ENCODE results near the gene SRC.

Gene SRC

DNA sequence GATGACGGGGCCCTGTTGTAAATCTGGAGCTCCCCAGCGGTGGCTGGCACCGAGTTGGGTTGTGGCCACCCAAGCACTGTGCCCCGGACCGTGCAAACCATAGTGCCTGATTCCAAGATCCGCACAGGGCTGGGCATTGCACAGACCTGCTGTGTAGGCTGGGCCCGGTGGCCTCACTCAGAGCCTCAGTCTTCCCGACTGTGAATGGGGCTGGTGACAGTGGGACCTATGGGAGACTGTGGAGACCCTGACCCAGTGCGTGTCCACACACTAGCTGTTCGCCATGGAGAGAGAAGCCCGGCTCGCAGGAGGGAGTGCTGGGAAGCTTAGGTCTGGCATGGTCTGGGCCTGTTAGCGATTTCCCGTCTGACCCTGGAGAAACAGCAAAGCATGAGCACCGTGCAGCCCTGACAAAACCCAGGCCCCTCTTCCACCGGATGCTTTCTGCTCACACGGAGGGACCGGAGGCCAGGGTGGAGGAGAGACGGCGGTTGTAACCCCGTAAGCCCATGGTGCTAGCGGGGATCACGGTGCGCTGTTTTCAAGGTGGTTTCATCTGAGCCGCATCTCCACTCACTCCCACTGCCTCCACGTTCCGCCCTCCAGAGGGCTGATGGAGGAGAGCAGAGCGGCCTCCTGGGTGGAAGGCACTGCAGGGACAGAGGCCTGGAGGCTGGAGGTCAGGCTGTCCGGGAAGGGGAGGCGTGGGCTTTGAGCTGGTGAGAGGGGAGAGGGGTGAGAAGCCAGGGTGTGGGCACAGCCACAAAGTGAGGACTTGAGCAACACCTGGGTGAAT is 52.2 kb downstream of the SRC start:
- DNase-seq = no peak

- no peak for DNase-seq
Observed at GRCh38 chr20:37398750-37399621, 53.0 kb downstream of the SRC start.

DNA sequence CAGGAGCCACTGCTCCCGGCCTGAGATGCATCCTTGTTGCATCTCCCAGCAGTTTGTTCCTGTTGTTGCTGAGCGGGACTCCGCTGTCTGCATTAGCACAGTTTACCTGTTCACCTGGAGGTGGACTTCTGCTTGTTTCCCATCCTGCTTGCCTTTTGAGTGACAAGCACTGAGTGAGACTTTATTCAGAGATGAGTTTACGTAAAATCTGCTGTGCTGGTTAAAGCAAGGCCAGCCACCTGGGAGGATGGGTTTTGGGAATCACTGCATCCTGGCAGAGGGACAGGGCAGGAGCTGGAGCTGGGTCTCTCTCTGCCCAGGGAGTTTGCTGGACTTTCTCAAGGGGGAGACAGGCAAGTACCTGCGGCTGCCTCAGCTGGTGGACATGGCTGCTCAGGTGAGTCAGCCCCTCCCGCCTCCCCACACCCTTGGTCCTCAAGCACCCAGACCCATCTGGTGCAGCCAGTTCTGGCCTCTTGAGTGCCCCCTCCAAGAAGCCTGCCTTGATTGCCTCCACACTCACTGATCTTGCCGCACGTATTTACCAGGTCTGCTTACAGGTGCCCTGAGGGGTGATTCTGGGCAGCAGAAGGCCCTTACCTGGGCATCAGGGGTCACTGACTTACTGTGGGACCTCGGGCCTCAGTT is 55.5 kb downstream of the SRC start:
- no peak for DNase-seq

DNA sequence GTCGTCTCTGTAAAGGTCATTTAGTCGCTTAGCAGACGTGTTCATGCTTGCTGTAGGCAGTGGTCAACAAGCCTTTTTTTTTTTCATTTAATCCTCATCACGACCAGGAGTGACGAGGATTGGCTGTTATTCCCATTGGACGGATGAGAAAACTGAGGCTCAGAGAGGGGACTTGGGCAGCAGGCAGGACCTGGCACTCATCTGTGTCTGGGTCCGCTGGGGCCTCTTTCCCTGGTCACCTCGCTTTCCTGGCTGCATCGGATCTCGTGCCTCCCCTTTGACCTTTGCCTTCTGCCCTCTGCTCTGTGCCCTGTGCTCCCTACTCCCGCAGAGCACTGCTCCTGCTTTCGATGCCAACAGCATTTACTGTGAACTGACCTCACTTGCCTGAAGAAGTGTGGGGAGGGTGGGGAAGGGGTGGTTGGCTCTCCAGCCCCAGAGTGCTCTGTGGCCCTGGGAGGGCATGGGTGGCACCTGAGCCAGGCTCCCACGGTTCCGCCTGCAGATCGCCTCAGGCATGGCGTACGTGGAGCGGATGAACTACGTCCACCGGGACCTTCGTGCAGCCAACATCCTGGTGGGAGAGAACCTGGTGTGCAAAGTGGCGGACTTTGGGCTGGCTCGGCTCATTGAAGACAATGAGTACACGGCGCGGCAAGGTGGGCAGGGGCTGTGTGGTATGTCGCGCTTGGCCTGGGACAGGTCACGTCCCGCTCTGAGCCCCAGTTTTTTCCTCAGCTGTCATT is 56.2 kb downstream of the SRC start:
- DNase-seq = no peak

GRCh38 chr20:37403107-37404033 is 57.4 kb downstream of the SRC start:
- DNase-seq = no peak

GRCh38 chr20:37404461-37404890 is 58.5 kb downstream of the SRC start:
- no peak for DNase-seq

DNA sequence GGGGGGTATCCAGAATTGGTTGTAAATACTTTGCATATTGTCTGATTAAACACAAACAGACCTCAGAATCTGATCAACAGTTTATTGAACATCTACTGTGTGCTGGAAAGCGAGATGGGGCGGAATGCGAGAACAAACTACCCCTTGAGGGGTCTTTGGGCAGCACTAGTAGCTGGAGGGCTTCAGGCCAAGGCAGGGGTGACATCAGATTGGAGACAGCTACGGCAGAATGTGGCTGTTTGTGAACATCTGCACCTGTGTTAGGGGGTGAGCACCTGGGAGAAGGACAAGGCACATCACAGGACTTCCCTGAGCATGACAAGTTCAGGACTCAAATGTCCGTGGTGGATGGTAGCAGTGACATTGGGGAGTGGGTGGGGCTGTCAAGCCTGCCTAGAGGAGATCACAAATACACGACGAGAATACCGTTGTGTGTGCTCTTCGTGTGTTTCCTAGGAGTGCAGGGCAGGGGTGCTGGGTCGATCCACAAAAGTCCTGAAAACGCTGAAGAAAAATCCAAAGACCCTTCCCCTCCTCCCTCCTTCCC is 59.5 kb downstream of the SRC start:
- DNase-seq = no peak

DNA sequence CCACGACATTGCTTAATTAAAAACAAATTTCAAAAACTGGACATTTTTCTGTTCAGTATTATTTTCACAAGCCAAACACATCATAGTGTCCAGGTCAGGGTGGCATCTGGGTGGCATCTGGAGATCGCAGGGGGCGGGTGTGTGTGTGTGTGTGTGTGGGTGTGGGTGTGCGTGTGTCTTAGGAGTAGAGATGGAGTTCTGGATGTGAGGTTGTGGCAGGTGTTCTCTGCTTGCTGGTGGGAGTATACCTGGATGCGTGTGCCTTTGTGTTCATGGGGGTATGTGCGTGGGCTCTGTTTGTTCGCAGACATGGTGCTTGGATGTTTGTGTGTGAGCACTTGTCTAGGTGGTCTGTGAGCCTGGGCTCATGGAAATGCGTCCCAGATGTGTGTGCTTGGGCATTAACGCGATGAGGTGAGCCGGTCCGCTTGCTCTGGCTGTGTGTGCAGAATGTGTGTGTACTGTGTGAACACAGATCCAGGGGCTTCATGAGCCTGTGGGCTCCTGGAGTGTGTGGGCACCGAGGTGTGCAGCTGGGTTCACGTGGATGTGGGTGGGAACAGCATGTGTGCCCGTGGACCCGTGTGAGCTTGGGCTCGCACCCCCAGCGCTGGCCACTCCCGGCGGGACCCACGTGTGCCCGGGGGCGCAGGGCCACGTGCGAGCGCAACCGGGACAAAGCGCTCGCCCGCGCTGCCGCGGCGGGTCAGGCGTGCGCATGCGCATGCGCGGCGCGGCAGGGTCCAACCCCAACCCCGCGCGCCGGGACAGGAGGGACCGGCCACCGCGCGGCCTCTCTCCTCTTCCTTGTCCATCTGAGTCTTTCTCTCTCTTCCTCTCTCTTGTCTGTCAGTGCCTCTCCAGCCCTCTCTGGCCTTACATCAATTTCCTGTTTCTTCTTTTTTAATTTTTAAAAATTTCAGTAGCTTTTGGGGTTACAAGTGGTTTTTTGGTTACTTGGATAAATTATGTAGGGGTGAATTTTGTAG is 60.4 kb downstream of the SRC start:
- DNase-seq = peak; percentile 41

DNA sequence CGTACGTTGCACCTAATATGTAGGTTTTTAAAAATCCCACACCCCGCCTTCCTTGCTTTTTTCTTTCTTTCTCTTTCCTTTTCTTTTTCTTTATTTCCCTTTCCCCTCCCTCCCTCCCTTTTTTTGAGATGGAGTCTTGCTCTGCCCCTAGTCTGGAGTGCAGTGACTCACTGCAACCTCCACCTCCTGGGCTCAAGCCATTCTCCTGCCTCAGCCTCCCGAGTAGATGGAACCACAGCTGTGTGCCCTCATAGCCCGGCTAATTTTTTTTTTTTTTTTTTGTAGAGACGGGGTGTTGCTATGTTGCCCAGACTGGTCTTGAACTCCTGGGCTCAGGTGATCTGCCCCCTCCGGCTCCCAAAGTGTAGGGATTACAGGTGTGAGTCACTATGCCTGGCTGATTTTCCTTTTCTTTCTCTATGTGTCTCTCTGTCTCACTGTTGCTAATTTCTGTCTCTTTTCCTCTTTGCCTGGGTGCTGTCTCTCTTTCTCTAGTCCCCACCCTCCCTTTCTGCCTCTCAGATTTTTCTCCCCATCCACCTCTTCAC is 61.2 kb downstream of the SRC start:
- no peak for DNase-seq

DNA sequence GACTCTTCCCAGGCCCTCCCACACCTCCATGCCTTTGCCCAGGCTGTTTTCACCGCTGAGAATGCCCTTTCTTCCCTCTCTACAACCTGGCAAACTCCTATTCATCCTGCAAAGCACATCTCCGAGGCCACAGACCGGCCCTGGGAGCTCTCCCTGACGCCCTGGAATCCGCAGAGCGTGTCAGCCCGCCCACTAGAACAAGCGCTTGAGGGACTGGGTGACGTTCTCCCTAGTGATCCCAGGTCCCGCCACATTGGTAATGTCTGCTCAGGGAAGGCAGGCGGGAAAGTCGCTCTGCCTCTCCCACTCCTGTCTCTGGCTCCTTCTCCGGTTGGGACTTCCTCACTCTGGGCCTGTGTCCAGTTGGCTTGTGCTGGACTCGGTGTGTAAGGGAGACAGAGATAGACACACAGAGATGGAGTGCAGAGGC is 61.6 kb downstream of the SRC start:
- no peak for DNase-seq

DNA sequence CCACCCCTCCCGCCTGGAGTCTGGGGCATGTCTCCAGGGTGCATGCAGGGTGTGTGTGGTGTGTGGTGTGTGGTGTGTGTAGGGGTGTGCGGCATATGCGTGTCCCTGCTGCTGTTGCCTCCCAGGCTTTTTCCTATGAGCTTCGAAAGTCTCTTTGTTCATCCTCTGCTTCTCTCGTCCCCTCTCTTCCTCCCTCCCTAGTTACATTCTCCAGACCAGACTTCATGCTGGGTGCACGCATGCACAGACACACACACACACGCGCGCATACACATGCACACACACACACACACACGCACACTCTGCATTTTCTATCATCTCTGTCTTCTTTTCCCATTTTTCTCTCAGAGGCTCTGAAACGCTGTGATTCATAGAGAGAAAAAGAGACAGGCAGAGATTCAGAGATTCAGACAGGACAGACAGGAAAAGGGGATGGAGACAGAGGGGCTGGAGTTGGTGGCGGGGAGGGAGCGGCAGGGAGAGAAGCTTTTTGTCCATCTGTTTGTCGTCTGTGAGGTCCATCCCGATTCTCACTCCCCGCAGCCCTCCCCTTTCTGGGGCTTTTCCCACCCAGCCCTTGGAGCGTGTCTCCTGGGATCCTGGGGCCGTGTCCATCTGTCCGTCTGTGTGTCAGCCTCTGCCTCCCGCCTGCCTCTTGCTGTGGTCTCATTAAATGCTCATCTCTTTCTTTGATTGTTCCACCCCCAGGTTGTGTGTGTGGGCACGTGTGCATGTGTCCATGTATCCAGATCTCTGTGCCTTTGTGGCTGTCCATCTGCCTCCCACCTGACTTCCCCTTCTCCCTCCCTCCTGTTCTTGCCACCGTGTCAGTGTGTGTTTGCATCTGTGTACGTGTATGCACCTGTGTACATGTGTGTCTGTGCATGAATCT is 62.6 kb downstream of the SRC start:
- DNase-seq = no peak

- DNase-seq = no peak
Observed at GRCh38 chr20:37411408-37412219, 65.7 kb downstream of the SRC start.

DNA sequence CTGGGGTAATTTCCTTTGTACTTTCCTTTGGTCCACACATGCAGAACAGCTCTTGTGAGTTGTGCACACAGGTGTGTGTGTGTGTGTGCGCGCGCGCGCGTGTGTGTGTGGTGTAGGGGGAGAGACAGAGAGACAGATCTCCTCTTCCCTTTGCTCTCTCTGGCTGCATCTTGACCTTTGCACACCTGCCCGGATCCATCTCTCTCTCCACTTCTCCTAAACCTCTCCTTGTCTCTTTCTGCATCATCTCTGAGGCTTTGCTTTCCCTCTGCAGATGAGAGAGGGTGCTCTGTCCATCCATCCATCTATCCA is 67.0 kb downstream of the SRC start:
- DNase-seq = no peak

- DNase-seq = no peak
Observed at GRCh38 chr20:37413379-37413778, 67.4 kb downstream of the SRC start.

- no peak for DNase-seq
Observed at GRCh38 chr20:37414224-37415035, 68.5 kb downstream of the SRC start.

GRCh38 chr20:37415118-37416085 is 69.5 kb downstream of the SRC start:
- no peak for DNase-seq

Data from hematopoietic multipotent progenitor cell treated with erythropoietin and hydrocortisone succinate and interleukin-3 and kit ligand, for 8 days (in vitro differentiated cells).